ENCODE measurements around the gene ZBTB25.

The ZBTB25 gene

GRCh38 chr14:64508215-64508776, 4.7 kb upstream of the ZBTB25 start:
- Histone ChIP-seq H4K20me1 (ENCODE audit: insufficient read depth, low read length, poor library complexity, severe bottlenecking) (peaks cover 74% of the 10 kb centered on the region), H3K4me1 (ENCODE audit: insufficient read depth, low read length, poor library complexity, severe bottlenecking) (peaks cover 60% of the 10 kb centered on the region), H3K4me2 (ENCODE audit: low read depth, low read length, poor library complexity, severe bottlenecking) (peak overlapping the region; percentile 99), H3K9me2 (replicated peaks; ENCODE audit: low read depth, low read length) (no peaks in the 10 kb centered on the region), H3K4me3 (ENCODE audit: low read length, poor library complexity, severe bottlenecking) (peak overlapping the region; percentile 80), H3K9ac (ENCODE audit: low read depth, low read length, poor library complexity, severe bottlenecking) (peak overlapping the region; percentile 98), H2AFZ (ENCODE audit: low read length) (no peak overlapping the region), H3K27me3 (ENCODE audit: insufficient read depth, low read length, poor library complexity, severe bottlenecking) (no peaks in the 10 kb centered on the region), H3K9me3 (ENCODE audit: insufficient read depth, low read depth, low read length) (no peaks in the 10 kb centered on the region), H3F3A (ENCODE audit: low read depth) (peaks cover 8% of the 10 kb centered on the region), H3K36me3 (ENCODE audit: insufficient read depth, low read length) (peaks cover 7% of the 10 kb centered on the region; the same call in 1 of the 2 replicates), H3K79me2 (ENCODE audit: insufficient read depth, low read length) (peaks cover 89% of the 10 kb centered on the region)
- TF ChIP-seq EZH2phosphoT487 (IDR thresholded peaks at IDR 0.05; ENCODE audit: borderline replicate concordance) (no peak), CTCF (conservative IDR thresholded peaks at IDR 0.05; ENCODE audit: low read length) (no peak)

GRCh38 chr14:64507376-64508156, 3.9 kb upstream of the ZBTB25 start:
- Histone ChIP-seq H3K4me2 (ENCODE audit: low read depth, low read length, poor library complexity, severe bottlenecking) (peak overlapping the region; percentile 99), H4K20me1 (ENCODE audit: insufficient read depth, low read length, poor library complexity, severe bottlenecking) (peaks cover 72% of the 10 kb centered on the region), H2AFZ (ENCODE audit: low read length) (no peak overlapping the region), H3K79me2 (ENCODE audit: insufficient read depth, low read length) (peaks cover 89% of the 10 kb centered on the region), H3F3A (ENCODE audit: low read depth) (peaks cover 10% of the 10 kb centered on the region), H3K9me3 (ENCODE audit: insufficient read depth, low read depth, low read length) (no peaks in the 10 kb centered on the region), H3K9me2 (replicated peaks; ENCODE audit: low read depth, low read length) (no peaks in the 10 kb centered on the region), H3K4me3 (ENCODE audit: low read length, poor library complexity, severe bottlenecking) (peak overlapping the region; percentile 80), H3K9ac (ENCODE audit: low read depth, low read length, poor library complexity, severe bottlenecking) (peak overlapping the region; percentile 98), H3K4me1 (ENCODE audit: insufficient read depth, low read length, poor library complexity, severe bottlenecking) (peaks cover 60% of the 10 kb centered on the region), H3K27me3 (ENCODE audit: insufficient read depth, low read length, poor library complexity, severe bottlenecking) (no peaks in the 10 kb centered on the region), H3K36me3 (ENCODE audit: insufficient read depth, low read length) (peaks cover 7% of the 10 kb centered on the region; the same call in 1 of the 2 replicates)
- TF ChIP-seq CTCF (conservative IDR thresholded peaks at IDR 0.05; ENCODE audit: low read length): no peak
- TF ChIP-seq EZH2phosphoT487 (IDR thresholded peaks at IDR 0.05; ENCODE audit: borderline replicate concordance): no peak

- Histone ChIP-seq H3K9me3 (ENCODE audit: insufficient read depth, low read depth, low read length) (no peaks in the 10 kb centered on the region), H3K4me3 (ENCODE audit: low read length, poor library complexity, severe bottlenecking) (peak overlapping the region; percentile 80), H3K9me2 (replicated peaks; ENCODE audit: low read depth, low read length) (no peaks in the 10 kb centered on the region), H3K36me3 (ENCODE audit: insufficient read depth, low read length) (peaks cover 5% of the 10 kb centered on the region; the same call in 1 of the 2 replicates), H3K4me2 (ENCODE audit: low read depth, low read length, poor library complexity, severe bottlenecking) (peak overlapping the region; percentile 99), H3K79me2 (ENCODE audit: insufficient read depth, low read length) (peaks cover 89% of the 10 kb centered on the region), H3K27me3 (ENCODE audit: insufficient read depth, low read length, poor library complexity, severe bottlenecking) (no peaks in the 10 kb centered on the region), H2AFZ (ENCODE audit: low read length) (no peak overlapping the region), H3F3A (ENCODE audit: low read depth) (peaks cover 10% of the 10 kb centered on the region), H3K9ac (ENCODE audit: low read depth, low read length, poor library complexity, severe bottlenecking) (peak overlapping the region; percentile 98), H3K4me1 (ENCODE audit: insufficient read depth, low read length, poor library complexity, severe bottlenecking) (peaks cover 60% of the 10 kb centered on the region), H4K20me1 (ENCODE audit: insufficient read depth, low read length, poor library complexity, severe bottlenecking) (peaks cover 72% of the 10 kb centered on the region)
- TF ChIP-seq EZH2phosphoT487 (IDR thresholded peaks at IDR 0.05; ENCODE audit: borderline replicate concordance) (no peak), CTCF (conservative IDR thresholded peaks at IDR 0.05; ENCODE audit: low read length) (no peak)
These were observed 3.1 kb upstream of the ZBTB25 start for GRCh38 chr14:64506721-64507120.
